Kidney (tissue), 14 donors: ENCODE measurements around the gene DVL2. TPM values are rescaled to one million over a fixed set of nuclear protein-coding genes. Genes with fewer than 3 reads are reported as not detected.

Experiments
- DNase-seq, 5 donors: peaks; one replicate each; pipeline ENCODE4 v3.0.0-alpha.2; 2013 to 2020
- FAIRE-seq: peaks from 2 replicates; lab custom pipeline; 2012; peaks lifted over from hg19 to GRCh38; lab: Jason Lieb, UNC
- H3K27ac ChIP-seq, 2 donors: one replicate each; pipeline ENCODE4 v1.7.0; 2013; ENCODE audit warnings: low read depth in 2 of 2, low read length in 2 of 2, inconsistent platforms in 1 of 2
- H3K27me3 ChIP-seq: one replicate; pipeline ENCODE4 v1.7.1; 2013; ENCODE audit warnings: low read length, inconsistent platforms; ENCODE audit not compliant: control insufficient read depth, insufficient read depth
- H3K36me3 ChIP-seq, 3 donors: one replicate each; pipeline versions ENCODE4 v1.7.0 to v1.7.1; 2013; ENCODE audit warnings: low read length in 3 of 3, control low read depth in 1 of 3, inconsistent platforms in 1 of 3; ENCODE audit not compliant: insufficient read depth in 3 of 3, control insufficient read depth in 2 of 3
- H3K4me1 ChIP-seq, 3 donors: one replicate each; pipeline versions ENCODE4 v1.7.0 to v1.7.1; 2013; ENCODE audit warnings: low read length in 3 of 3, inconsistent platforms in 1 of 3, low read depth in 1 of 3; ENCODE audit not compliant: control insufficient read depth in 2 of 3, insufficient read depth in 2 of 3
- H3K4me3 ChIP-seq, 3 donors: one replicate each; pipeline versions ENCODE4 v1.7.0 to v1.8.1; 2013; ENCODE audit warnings: low read length in 3 of 3, control low read depth in 1 of 3, inconsistent platforms in 1 of 3
- H3K9ac ChIP-seq, 3 donors: one replicate each; pipeline versions ENCODE4 v1.7.0 to v1.7.1; 2013; ENCODE audit warnings: low read length in 3 of 3, control low read depth in 1 of 3, inconsistent platforms in 1 of 3
- H3K9me3 ChIP-seq, 3 donors: one replicate each; pipeline versions ENCODE4 v1.7.0 to v1.7.1; 2013; ENCODE audit warnings: low read length in 3 of 3, control low read depth in 1 of 3, inconsistent platforms in 1 of 3; ENCODE audit not compliant: control insufficient read depth in 2 of 3, insufficient read depth in 1 of 3
- intact Hi-C: fragments of 100-400 bp; cut with DNase I; formaldehyde crosslinking; loops from one replicate; pipeline ENCODE4 v1.11.1; 2022
- polyA plus RNA-seq: library from polyadenylated mRNA; stranded (reverse); fragments of 350-450 nt; fragmentation: Illumina TruSeq; extraction: RNeasy Lipid Tissue Mini Kit (QIAGEN cat#74804); gene quantifications from one replicate; pipeline ENCODE4 v1.2.3, GENCODE V29; 2014; ENCODE audit warnings: low read depth, low replicate concordance; ENCODE audit not compliant: insufficient read depth
- total RNA-seq: library from RNA; stranded (reverse); fragmentation: NEBNext Ultra II Directional; extraction: Animal tissue kit (Norgen Biotek cat#: 25700); gene quantifications from one replicate; pipeline ENCODE4 v1.2.1, GENCODE V29; 2021
- TF ChIP-seq, protein P1 (sequence below): IDR thresholded peaks from 3 replicates; pipeline ENCODE4 v1.5.1; 2012; ENCODE audit warnings: mild to moderate bottlenecking, moderate library complexity, borderline replicate concordance; ENCODE audit not compliant: insufficient read depth; ENCODE audit errors: extremely low read depth
- donor health status: control.
- donor health status: control.
- donor health status: control.
- donor health status: control.
- donor health status: control.
- donor health status: DM: yes; HTN: yes; CAD: no.
- donor health status: Normal renal cell carcinoma (clear cell type).

DVL2 gene
- total and polyA plus RNA-seq, 2 donors from 2014 or later = 18.0 to 35.8 TPM

DNA sequence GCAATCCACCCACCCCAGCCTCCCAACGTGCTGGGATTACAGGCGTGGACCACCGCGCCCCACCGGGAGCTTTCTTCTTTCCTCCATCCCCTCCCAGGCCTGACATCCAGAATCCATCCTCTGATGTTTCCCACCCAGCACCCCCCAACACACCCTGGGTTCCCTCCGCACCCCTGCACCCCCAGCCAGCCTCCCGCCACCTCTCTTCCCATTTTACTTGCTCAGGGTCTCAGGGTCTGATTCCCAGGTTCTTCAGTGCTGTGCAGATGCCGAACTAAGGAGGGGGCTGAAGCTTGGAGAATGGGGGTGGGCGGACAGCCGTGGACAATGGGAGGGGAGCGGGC is 55.4 kb downstream of the DVL2 start:
- TF ChIP-seq, protein P1, sequence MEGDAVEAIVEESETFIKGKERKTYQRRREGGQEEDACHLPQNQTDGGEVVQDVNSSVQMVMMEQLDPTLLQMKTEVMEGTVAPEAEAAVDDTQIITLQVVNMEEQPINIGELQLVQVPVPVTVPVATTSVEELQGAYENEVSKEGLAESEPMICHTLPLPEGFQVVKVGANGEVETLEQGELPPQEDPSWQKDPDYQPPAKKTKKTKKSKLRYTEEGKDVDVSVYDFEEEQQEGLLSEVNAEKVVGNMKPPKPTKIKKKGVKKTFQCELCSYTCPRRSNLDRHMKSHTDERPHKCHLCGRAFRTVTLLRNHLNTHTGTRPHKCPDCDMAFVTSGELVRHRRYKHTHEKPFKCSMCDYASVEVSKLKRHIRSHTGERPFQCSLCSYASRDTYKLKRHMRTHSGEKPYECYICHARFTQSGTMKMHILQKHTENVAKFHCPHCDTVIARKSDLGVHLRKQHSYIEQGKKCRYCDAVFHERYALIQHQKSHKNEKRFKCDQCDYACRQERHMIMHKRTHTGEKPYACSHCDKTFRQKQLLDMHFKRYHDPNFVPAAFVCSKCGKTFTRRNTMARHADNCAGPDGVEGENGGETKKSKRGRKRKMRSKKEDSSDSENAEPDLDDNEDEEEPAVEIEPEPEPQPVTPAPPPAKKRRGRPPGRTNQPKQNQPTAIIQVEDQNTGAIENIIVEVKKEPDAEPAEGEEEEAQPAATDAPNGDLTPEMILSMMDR = no peak
- H3K27me3 ChIP-seq = no peaks in the 10 kb centered on the region
- H3K9me3 ChIP-seq = no peaks in the 10 kb centered on the region
- H3K4me1 ChIP-seq = peaks cover 7 to 12% (median 12%) of the 10 kb centered on the region in 3 donors
- intact Hi-C loops = no loop called here
- peak in 1 of 5 donors; percentile 63 for DNase-seq
- H3K36me3 ChIP-seq = no peaks in the 10 kb centered on the region
- no peak overlapping the region for H3K9ac ChIP-seq
- no peak overlapping the region for H3K27ac ChIP-seq
- no peak overlapping the region for H3K4me3 ChIP-seq
- no peak for FAIRE-seq

DNA sequence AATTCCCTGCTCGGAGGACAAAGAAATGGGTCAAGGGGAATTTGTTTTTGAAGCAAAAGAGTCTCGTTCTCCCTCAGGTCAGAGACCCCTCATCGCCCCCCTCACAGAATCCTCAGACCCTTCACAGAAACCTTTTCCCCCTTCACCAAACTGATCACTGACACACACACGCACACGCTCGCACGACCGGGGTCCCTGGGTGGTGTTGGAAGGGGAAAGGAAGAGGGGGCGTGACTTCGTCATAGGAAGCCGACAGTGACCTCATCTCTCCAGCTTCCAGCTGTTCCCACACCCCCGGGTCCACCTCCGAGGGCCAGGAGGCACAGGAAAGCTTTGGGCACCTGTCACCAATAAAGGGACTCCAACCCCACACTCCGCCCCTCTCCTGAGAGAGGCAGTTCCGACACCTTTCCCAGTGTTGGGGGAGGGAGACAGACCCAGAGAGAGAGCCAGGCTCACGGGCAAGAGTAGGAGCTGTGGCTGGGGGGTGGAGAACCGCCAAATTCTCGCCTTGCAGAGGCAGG is 56.3 kb downstream of the DVL2 start:
- TF ChIP-seq, protein P1 = no peak
- H3K4me3 ChIP-seq = peak overlapping the region in 2 of 3 donors; percentile 62 to 68
- peak overlapping the region in 1 of 3 donors; percentile 60 for H3K9ac ChIP-seq
- intact Hi-C loops = no loop called here
- H3K9me3 ChIP-seq = no peaks in the 10 kb centered on the region
- no peak overlapping the region for H3K27ac ChIP-seq
- no peaks in the 10 kb centered on the region for H3K27me3 ChIP-seq
- H3K36me3 ChIP-seq = no peaks in the 10 kb centered on the region
- peak in 4 of 5 donors; percentile 68 to 84 (median 78) for DNase-seq
- no peak for FAIRE-seq
- H3K4me1 ChIP-seq = peaks cover 7 to 10% (median 10%) of the 10 kb centered on the region in 3 donors

DNA sequence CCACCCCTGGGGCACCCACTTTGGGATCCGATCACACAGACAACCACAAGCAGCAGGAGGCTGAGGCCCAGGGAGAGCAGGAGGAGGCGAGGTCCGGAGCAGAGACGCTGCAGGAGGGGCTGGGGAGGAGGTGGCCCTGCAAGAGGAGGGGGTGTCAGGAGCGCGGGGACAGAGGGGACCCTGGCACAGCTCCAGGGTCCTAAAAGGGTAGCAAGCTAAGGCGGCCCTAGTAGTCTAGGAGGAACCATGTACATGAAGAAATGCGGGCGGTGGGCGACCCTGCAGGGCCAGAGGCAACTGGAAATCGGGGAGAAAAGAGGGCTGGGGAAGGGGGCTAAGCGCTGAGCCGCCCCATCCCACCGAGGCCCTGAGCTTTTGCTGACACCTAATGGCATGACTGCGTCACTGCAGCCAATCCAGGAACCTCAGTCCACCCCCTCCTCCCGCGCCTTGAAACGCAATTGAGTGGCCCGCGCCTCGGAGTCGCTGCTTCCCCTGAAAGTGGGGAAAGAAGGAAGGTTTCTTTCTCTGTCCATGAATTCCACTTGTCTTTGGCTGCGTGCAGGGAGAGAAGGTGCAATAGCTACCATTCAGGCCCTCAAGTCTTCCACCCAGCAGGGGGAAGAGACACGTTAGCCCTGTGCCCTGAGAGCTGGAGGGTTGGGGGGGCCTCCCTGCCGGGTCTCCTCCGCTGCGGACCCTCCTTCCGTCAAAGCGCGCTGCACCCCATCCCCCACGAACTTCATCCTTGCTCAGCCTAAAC is 56.9 kb downstream of the DVL2 start:
- Histone ChIP-seq H3K9ac (peak overlapping the region in 1 of 3 donors; percentile 60), H3K4me1 (peaks cover 7 to 10% (median 10%) of the 10 kb centered on the region in 3 donors), H3K4me3 (peak overlapping the region; percentile 42 to 68 (median 62)), H3K27me3 (no peaks in the 10 kb centered on the region), H3K9me3 (no peaks in the 10 kb centered on the region), H3K27ac (no peak overlapping the region), H3K36me3 (no peaks in the 10 kb centered on the region)
- intact Hi-C loops = no loop called here
- TF ChIP-seq, protein P1 = peak; percentile 74
- FAIRE-seq = no peak
- DNase-seq = peak in 4 of 5 donors; percentile 91 to 94 (median 92)
